GM18526 (cell line): Measurements from ENCODE around the gene CNTNAP1.
A peak's percentile ranks its signal among the peaks of the same experiment; 100 is the strongest.

ENCODE experiments used
- POLR2A ChIP-seq: IDR thresholded peaks from 3 replicates; pipeline ENCODE4 v1.6.1; 2011; ENCODE audit not compliant: insufficient read length; ENCODE audit errors: extremely low read depth

The CNTNAP1 gene

GRCh38 chr17:42744283-42744805 is 62.0 kb downstream of the CNTNAP1 start:
- no peak for TF ChIP-seq POLR2A

DNA sequence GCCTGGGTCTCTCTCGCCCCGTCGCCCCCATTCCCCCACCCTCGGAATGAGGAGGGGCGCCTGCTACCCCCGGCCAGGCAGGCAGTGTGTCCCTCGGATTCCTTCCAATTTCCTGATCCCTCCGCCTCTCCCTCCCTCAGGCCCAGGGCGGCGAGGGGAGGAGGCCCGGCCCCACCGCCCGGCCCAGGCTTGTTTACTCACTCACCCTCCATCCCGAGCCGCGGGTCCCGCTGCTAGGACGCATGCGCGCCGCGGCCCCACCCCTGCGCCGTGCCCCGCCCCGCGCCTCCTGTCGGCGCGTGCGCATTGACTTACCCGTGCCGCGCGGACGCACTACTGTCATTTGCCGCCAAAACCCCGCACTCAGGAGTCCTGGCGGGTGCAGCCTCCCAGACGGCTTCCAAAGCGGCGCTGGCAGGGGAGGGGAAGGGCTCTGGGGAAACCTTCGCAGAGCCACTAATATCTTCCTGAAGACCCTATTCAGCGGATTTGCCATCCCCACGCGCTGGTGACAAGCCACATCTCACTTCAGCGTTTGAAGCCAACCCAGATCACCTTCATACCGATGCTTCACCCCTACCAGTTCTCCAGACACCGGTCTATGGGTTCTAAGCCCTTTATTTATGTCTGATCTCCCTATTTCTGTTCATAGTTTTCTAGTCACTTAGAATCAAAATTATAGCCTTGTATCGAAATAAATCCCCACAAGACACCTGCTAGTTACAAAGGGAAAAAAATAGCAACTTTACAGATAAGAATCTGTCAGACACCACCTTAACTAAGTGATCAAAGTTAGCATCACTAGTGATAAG is 62.7 kb downstream of the CNTNAP1 start, which contains the start of gene EZH1:
Gene EZH1, minus strand, starts transcription at position 235 of the 812 bp plus-strand sequence. CDS start 16,099 bp downstream, outside the sequence.
- TF ChIP-seq POLR2A: peak; percentile 69

- TF ChIP-seq POLR2A: no peak
These were observed 66.0 kb downstream of the CNTNAP1 start for GRCh38 chr17:42748202-42748907.

GRCh38 chr17:42748908-42749798 is 66.8 kb downstream of the CNTNAP1 start:
- TF ChIP-seq POLR2A: no peak
